Ascending aorta (tissue), 2 donors: ENCODE measurements around the gene FGF5. TPM values are rescaled to one million over a fixed set of nuclear protein-coding genes. Genes with fewer than 3 reads are reported as not detected.

Experiments
- DNase-seq, 2 donors: peaks; one replicate each; pipeline ENCODE4 v3.0.0-alpha.2; 2019; ENCODE audit warnings: low spot score in 2 of 2
- H3K27ac ChIP-seq, 2 donors: fragments of 200-600 bp; sonication (generic); one replicate each; pipeline ENCODE4 v1.5.1; 2016 to 2017; ENCODE audit warnings: mild to moderate bottlenecking in 1 of 2
- H3K27me3 ChIP-seq: fragments of 200-600 bp; sonication (generic); one replicate; pipeline ENCODE4 v1.5.1; 2017
- H3K36me3 ChIP-seq, 2 donors: fragments of 200-600 bp; sonication (generic); one replicate each; pipeline ENCODE4 v1.5.1; 2016
- H3K4me1 ChIP-seq, 2 donors: fragments of 200-600 bp; sonication (generic); one replicate each; pipeline ENCODE4 v1.5.1; 2016 to 2017; ENCODE audit warnings: mild to moderate bottlenecking in 1 of 2
- H3K4me3 ChIP-seq, 2 donors: fragments of 200-600 bp; sonication (generic); one replicate each; pipeline ENCODE4 v1.5.1; 2016 to 2017; ENCODE audit warnings: mild to moderate bottlenecking in 1 of 2
- H3K9me3 ChIP-seq, 2 donors: fragments of 200-600 bp; sonication (generic); one replicate each; pipeline ENCODE4 v1.5.1; 2016
- intact Hi-C: fragments of 100-400 bp; cut with DNase I; formaldehyde crosslinking; loops from one replicate; pipeline ENCODE4 v1.15.1; 2023
- total RNA-seq: library from RNA; depleted of rRNA; stranded (reverse); fragments of >200 nt; gene quantifications from one replicate; pipeline ENCODE4 v1.1.0, GENCODE V29; 2016
- TF ChIP-seq, protein P1 (sequence below), 3 experiments: fragments of 200-600 bp in 2 of 3; fragments of 450-650 bp in 1 of 3; sonication (generic) in 2 of 3; IDR thresholded peaks; one replicate each; pipeline ENCODE4 v1.5.1; 2016 to 2019; ENCODE audit warnings: antibody characterized with exemption in 3 of 3, mild to moderate bottlenecking in 1 of 3, moderate library complexity in 1 of 3

FGF5 gene
- total RNA-seq, 1 donor from 2014 or later = not detected

DNA sequence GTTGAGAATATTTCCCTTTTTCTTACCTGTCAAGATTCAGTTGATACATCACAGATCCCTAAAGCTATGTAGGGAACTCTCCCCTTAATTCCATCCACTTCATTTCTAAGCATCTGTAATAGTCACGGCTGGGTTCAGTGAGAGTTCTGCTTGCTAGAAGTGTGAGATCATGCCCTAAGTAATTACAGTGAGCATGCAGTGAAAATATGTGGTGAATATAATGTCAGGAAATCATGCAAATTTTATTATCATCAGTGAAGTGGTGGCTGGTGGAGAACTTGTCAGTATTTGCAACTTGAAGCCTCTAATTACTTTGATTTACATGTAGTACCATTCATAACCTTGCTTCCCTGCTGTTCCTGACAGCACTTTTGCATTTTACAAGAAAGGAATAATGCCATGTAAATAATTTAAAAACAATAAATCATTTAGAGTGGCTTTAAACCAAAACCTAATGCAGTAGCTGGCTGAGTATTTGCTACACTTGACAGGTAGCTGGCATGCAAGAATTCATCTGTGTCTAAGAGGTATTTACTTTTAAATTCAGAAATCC lies 40.8 kb downstream of the FGF5 start:
- H3K4me1 ChIP-seq = no peaks in the 10 kb centered on the region
- intact Hi-C loops = no loop called here
- DNase-seq = no peak
- no peak overlapping the region for H3K4me3 ChIP-seq
- H3K27ac ChIP-seq = no peak overlapping the region
- TF ChIP-seq, protein P1, sequence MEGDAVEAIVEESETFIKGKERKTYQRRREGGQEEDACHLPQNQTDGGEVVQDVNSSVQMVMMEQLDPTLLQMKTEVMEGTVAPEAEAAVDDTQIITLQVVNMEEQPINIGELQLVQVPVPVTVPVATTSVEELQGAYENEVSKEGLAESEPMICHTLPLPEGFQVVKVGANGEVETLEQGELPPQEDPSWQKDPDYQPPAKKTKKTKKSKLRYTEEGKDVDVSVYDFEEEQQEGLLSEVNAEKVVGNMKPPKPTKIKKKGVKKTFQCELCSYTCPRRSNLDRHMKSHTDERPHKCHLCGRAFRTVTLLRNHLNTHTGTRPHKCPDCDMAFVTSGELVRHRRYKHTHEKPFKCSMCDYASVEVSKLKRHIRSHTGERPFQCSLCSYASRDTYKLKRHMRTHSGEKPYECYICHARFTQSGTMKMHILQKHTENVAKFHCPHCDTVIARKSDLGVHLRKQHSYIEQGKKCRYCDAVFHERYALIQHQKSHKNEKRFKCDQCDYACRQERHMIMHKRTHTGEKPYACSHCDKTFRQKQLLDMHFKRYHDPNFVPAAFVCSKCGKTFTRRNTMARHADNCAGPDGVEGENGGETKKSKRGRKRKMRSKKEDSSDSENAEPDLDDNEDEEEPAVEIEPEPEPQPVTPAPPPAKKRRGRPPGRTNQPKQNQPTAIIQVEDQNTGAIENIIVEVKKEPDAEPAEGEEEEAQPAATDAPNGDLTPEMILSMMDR (IDR thresholded peaks at IDR 0.05) = no peak
- H3K9me3 ChIP-seq = no peaks in the 10 kb centered on the region
- H3K27me3 ChIP-seq = no peaks in the 10 kb centered on the region
- no peaks in the 10 kb centered on the region for H3K36me3 ChIP-seq

DNA sequence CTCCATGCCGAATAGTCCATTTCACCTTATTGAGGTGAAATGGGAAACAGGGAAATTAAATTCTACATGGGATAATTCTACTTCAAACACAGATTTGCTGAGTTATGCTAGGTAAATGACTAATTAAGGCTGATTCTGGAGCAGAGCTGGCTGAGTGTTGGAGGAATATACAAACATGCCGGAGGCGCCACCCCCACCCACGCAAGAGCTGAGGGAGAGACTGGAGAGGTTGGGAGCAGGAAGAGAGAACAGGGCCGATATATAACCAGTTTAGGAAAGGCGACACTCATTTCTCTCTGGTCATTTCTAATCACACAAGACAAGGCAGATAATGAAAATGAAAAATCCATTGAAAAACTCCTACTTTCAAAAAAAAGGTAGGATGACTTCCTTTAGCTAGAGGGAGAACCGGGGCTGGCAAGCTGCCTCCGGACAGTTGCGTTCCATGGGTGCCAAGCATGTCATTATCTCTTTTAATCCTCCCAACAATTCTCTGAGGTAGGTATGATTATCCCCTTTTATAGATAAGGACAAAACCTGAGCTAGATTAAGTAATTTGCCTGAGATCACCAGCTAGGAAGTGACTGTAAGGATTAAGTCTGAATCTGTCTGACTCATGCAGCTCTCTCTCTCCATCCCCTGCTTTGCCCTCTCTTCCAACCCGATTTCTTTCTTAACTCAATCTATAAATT lies 41.5 kb downstream of the FGF5 start:
- no peaks in the 10 kb centered on the region for H3K4me1 ChIP-seq
- no peak overlapping the region for H3K27ac ChIP-seq
- H3K4me3 ChIP-seq = no peak overlapping the region
- intact Hi-C loops = no loop called here
- H3K9me3 ChIP-seq = no peaks in the 10 kb centered on the region
- DNase-seq = no peak
- no peaks in the 10 kb centered on the region for H3K36me3 ChIP-seq
- no peaks in the 10 kb centered on the region for H3K27me3 ChIP-seq
- TF ChIP-seq, protein P1 (IDR thresholded peaks at IDR 0.05) = no peak

DNA sequence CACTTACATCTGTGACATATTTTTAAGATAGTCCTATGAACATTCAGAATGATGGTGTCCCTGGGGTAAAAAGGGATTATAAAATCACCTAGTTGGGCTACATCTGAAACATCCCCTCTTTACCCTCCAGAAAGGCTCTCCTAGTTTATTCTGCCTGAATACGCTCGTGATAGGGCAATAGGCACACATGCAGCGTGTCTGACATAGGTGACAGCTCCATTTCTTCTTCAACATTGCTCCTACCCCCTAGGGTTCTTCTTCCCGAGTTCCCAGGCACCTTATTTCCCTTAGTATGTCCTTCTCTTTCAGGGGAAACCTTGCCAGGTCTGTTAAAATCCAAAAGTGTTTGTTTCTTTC lies 42.0 kb downstream of the FGF5 start:
- Histone ChIP-seq H3K27ac (no peak overlapping the region), H3K4me1 (no peaks in the 10 kb centered on the region), H3K36me3 (no peaks in the 10 kb centered on the region), H3K4me3 (no peak overlapping the region), H3K27me3 (no peaks in the 10 kb centered on the region), H3K9me3 (no peaks in the 10 kb centered on the region)
- TF ChIP-seq, protein P1 (IDR thresholded peaks at IDR 0.05) = no peak
- DNase-seq = no peak
- intact Hi-C loops = no loop called here

DNA sequence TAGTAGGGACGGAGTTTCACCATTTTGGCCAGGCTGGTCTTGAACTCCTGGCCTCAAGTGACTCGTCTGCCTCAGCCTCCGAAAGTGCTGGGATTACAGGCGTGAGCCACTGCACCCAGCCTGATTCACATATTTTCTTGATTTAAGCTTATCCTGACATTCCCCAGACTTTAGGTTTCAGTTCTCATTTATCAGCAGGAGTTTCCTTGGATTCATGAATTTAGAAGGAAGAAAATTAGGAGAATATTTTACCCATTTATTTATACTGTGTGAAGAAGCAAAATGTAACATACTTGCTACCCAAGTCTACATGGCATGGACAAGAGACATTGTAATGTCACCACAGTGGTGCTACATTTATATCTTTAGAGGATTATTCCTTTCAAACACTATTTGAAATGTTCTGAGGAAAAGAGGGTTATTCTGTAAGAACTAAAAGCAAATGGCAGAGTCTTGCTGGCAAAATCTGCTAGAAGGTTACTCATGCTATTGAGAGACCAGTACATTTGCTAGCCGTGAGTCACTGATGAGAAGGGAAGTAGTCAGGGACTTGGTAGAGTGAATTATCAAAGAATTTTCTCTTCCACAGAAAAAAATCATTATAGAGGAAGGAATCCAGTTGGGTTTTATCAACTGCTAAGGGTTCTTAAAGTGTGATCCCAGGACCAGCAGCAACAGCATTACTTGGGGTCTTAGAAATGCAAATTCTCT lies 43.0 kb downstream of the FGF5 start:
- no peak overlapping the region for H3K4me3 ChIP-seq
- intact Hi-C loops = no loop called here
- no peaks in the 10 kb centered on the region for H3K9me3 ChIP-seq
- no peaks in the 10 kb centered on the region for H3K36me3 ChIP-seq
- H3K4me1 ChIP-seq = no peaks in the 10 kb centered on the region
- H3K27me3 ChIP-seq = no peaks in the 10 kb centered on the region
- no peak for DNase-seq
- H3K27ac ChIP-seq = no peak overlapping the region
- TF ChIP-seq, protein P1 (IDR thresholded peaks at IDR 0.05) = no peak

DNA sequence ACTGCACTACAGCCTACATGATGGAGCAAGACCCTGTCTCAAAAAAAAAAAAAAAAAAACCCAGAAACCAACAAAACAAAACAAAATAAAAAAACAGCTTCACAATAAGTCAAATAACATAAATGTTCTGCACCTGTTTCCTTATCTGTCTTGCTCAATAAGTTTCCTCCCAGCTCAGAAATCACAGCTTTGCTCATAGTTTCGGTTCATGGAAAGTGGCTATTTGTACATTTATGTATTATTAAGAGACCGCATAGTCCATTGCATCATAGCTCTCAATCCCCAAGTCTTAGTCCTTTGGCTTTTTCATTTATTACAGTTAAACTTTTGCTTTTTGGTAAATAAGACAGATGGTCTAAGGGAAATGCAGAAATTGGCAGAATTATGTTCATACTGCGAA lies 44.7 kb downstream of the FGF5 start:
- Histone ChIP-seq H3K9me3 (no peaks in the 10 kb centered on the region), H3K27ac (no peak overlapping the region), H3K36me3 (no peaks in the 10 kb centered on the region), H3K4me3 (no peak overlapping the region), H3K27me3 (no peaks in the 10 kb centered on the region), H3K4me1 (no peaks in the 10 kb centered on the region)
- no peak for DNase-seq
- intact Hi-C loops = no loop called here
- TF ChIP-seq, protein P1 (IDR thresholded peaks at IDR 0.05) = no peak
